KMS-11 (cell line): ENCODE measurements around the gene DVL1.

ENCODE experiments used
- H2AFZ ChIP-seq: fragments of 200-600 bp; sonication (generic); 2 replicates; pipeline ENCODE4 v1.6.1; 2016; ENCODE audit warnings: antibody characterized with exemption, mixed run types, low read depth
- H3K27ac ChIP-seq: fragments of 200-600 bp; sonication (generic); 2 replicates; pipeline ENCODE4 v1.6.1; 2016; ENCODE audit warnings: mild to moderate bottlenecking, mixed run types
- H3K27me3 ChIP-seq: fragments of 200-600 bp; sonication (generic); 2 replicates; pipeline ENCODE4 v1.6.1; 2017; ENCODE audit warnings: mild to moderate bottlenecking, low read depth, mixed run types, moderate library complexity; ENCODE audit not compliant: insufficient read depth
- H3K36me3 ChIP-seq: fragments of 200-600 bp; sonication (generic); 2 replicates; pipeline ENCODE4 v1.6.1; 2017; ENCODE audit warnings: mild to moderate bottlenecking, mixed run types; ENCODE audit not compliant: insufficient read depth
- H3K4me1 ChIP-seq: fragments of 200-600 bp; sonication (generic); 2 replicates; pipeline ENCODE4 v1.6.1; 2016; ENCODE audit warnings: mild to moderate bottlenecking, low read depth, mixed run types; ENCODE audit not compliant: poor library complexity, severe bottlenecking
- H3K4me2 ChIP-seq: fragments of 200-600 bp; sonication (generic); 2 replicates; pipeline ENCODE4 v1.7.0; 2016; ENCODE audit warnings: mild to moderate bottlenecking, mixed run types
- H3K4me3 ChIP-seq: fragments of 200-600 bp; sonication (generic); IDR thresholded peaks from 2 replicates; pipeline ENCODE4 v1.6.1; 2017; ENCODE audit warnings: low read depth, low read length, mixed read lengths; ENCODE audit not compliant: insufficient read depth
- H3K79me2 ChIP-seq: fragments of 200-600 bp; sonication (generic); 2 replicates; pipeline ENCODE4 v1.6.1; 2016; ENCODE audit warnings: low read depth, mixed run types; ENCODE audit not compliant: insufficient read depth
- H3K9ac ChIP-seq: fragments of 200-600 bp; sonication (generic); 2 replicates; pipeline ENCODE4 v1.6.1; 2016; ENCODE audit warnings: mild to moderate bottlenecking, mixed run types
- H4K20me1 ChIP-seq: fragments of 200-600 bp; sonication (generic); 2 replicates; pipeline ENCODE4 v1.6.1; 2016; ENCODE audit warnings: mild to moderate bottlenecking, mixed run types; ENCODE audit not compliant: insufficient read depth
- CTCF ChIP-seq: fragments of 200-600 bp; sonication (generic); conservative IDR thresholded peaks from 2 replicates; pipeline ENCODE4 v1.6.1; 2017; ENCODE audit warnings: low read depth, mild to moderate bottlenecking, antibody characterized with exemption, low read length, moderate library complexity, mixed read lengths

The DVL1 gene

GRCh38 chr1:1344655-1345361 lies 4.4 kb downstream of the DVL1 start:
- Histone ChIP-seq H3K4me1 (peaks cover 12% of the 10 kb centered on the region), H3K4me3 (no peak overlapping the region), H3K9ac (no peak overlapping the region), H4K20me1 (no peaks in the 10 kb centered on the region), H3K27me3 (no peaks in the 10 kb centered on the region), H3K4me2 (no peak overlapping the region), H3K79me2 (no peaks in the 10 kb centered on the region; the same call in 1 of the 2 replicates), H2AFZ (no peak overlapping the region), H3K36me3 (no peaks in the 10 kb centered on the region), H3K27ac (no peak overlapping the region)
- TF ChIP-seq CTCF: peak; percentile 63

GRCh38 chr1:1343811-1344421 lies 5.3 kb downstream of the DVL1 start:
- H3K36me3 ChIP-seq: no peaks in the 10 kb centered on the region
- no peak overlapping the region for H3K27ac ChIP-seq
- no peaks in the 10 kb centered on the region; the same call in 1 of the 2 replicates for H3K79me2 ChIP-seq
- H3K4me1 ChIP-seq: peaks cover 12% of the 10 kb centered on the region
- TF ChIP-seq CTCF: no peak
- no peak overlapping the region for H3K9ac ChIP-seq
- H4K20me1 ChIP-seq: no peaks in the 10 kb centered on the region
- no peak overlapping the region for H3K4me2 ChIP-seq
- no peak overlapping the region for H2AFZ ChIP-seq
- no peaks in the 10 kb centered on the region for H3K27me3 ChIP-seq
- H3K4me3 ChIP-seq: no peak overlapping the region

- Histone ChIP-seq H3K27ac (no peak overlapping the region), H3K36me3 (no peaks in the 10 kb centered on the region), H3K79me2 (no peaks in the 10 kb centered on the region; the same call in 1 of the 2 replicates), H3K9ac (no peak overlapping the region), H2AFZ (no peak overlapping the region), H3K4me1 (peaks cover 4% of the 10 kb centered on the region), H3K4me3 (no peak overlapping the region), H4K20me1 (no peaks in the 10 kb centered on the region), H3K4me2 (no peak overlapping the region), H3K27me3 (no peaks in the 10 kb centered on the region)
- TF ChIP-seq CTCF: no peak
These were observed 6.6 kb downstream of the DVL1 start for GRCh38 chr1:1342584-1343115.

- no peaks in the 10 kb centered on the region for H3K79me2 ChIP-seq
- no peaks in the 10 kb centered on the region for H3K4me1 ChIP-seq
- H3K9ac ChIP-seq: no peak overlapping the region
These were observed 7.1 kb downstream of the DVL1 start for GRCh38 chr1:1342061-1342562.

More at GRCh38 chr1:1342061-1342562, 7.1 kb downstream of the DVL1 start:
- H2AFZ ChIP-seq: no peak overlapping the region
- H3K4me3 ChIP-seq: no peak overlapping the region
- no peaks in the 10 kb centered on the region for H4K20me1 ChIP-seq
- no peaks in the 10 kb centered on the region for H3K36me3 ChIP-seq
- no peak overlapping the region for H3K4me2 ChIP-seq
- H3K27me3 ChIP-seq: no peaks in the 10 kb centered on the region
- TF ChIP-seq CTCF: no peak
- no peak overlapping the region for H3K27ac ChIP-seq
